DMS 273 treated with DMSO at 0.1 percent for 48 hours (cell line): Measurements from ENCODE around the gene PLD3.

Source experiments
- DNase-seq: peaks from one replicate; lab custom pipeline; 2025; lab: John Stamatoyannopoulos, UW

Gene PLD3, protein sequence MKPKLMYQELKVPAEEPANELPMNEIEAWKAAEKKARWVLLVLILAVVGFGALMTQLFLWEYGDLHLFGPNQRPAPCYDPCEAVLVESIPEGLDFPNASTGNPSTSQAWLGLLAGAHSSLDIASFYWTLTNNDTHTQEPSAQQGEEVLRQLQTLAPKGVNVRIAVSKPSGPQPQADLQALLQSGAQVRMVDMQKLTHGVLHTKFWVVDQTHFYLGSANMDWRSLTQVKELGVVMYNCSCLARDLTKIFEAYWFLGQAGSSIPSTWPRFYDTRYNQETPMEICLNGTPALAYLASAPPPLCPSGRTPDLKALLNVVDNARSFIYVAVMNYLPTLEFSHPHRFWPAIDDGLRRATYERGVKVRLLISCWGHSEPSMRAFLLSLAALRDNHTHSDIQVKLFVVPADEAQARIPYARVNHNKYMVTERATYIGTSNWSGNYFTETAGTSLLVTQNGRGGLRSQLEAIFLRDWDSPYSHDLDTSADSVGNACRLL

DNA sequence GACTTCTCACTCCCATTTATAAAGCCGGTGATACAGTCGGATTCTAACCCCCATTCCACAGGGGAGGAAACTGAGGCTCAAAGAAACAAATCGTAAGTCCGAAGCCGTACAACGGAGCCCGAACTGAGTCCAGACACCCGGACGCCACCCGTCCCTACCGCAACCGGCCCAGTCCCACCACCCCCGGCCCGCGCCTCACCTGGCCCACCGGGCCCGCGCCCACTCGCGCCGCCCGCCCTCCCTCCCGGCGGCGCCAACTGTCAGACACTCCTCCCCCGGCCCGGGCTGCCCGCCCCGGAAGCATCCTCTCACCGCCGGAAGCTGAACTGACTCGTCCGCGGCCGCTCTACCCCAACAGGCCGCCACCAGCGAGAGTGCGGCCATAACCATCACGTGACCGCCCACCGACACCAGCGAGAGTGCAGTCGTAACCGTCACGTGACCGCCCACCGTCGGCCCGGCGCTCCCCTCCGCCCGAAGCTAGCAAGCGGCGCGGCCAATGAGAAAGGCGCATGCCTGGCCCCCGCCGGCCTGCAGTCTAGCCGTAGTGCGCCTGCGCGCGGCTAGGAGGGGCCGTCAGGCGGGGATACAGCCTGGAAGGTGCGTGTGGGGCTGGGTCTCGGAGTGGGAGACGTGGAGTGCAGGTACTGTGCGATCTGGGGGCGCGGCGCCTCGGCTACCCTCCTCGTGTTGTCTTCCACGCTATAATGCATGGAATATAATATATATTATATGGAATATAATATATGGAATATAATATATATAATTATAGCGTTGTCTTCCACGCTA, at the start of gene PLD3, which contains the start of gene C19orf47:
Gene PLD3 (plus strand): TSS at position 571 of the 789 bp plus-strand sequence. CDS start 17,789 bp downstream, outside the sequence.
Gene C19orf47 (minus strand): TSS at position 273 of the 789 bp plus-strand sequence. CDS start 6,540 bp downstream, outside the sequence.
- DNase-seq = peak; percentile 97

DNA sequence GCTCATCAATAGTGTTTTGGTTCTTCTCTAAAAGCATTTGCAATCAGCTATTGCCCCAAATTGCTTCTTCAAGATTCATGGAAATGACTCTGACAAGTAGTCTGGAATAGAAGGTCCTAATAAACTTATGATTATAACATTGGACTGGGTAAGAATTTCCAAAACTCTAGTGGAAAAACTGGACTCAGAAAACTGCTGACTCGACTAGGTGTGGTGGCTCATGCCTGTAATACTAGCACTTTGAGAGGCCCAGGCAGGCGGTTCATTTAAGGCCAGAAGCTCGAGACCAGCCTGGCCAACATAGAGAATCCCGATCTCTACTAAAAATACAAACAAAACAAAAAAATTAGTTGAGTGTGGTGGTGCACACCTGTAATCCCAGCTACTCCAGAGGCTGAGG, 47.8 kb upstream of the PLD3 start:
- no peak for DNase-seq

DNA sequence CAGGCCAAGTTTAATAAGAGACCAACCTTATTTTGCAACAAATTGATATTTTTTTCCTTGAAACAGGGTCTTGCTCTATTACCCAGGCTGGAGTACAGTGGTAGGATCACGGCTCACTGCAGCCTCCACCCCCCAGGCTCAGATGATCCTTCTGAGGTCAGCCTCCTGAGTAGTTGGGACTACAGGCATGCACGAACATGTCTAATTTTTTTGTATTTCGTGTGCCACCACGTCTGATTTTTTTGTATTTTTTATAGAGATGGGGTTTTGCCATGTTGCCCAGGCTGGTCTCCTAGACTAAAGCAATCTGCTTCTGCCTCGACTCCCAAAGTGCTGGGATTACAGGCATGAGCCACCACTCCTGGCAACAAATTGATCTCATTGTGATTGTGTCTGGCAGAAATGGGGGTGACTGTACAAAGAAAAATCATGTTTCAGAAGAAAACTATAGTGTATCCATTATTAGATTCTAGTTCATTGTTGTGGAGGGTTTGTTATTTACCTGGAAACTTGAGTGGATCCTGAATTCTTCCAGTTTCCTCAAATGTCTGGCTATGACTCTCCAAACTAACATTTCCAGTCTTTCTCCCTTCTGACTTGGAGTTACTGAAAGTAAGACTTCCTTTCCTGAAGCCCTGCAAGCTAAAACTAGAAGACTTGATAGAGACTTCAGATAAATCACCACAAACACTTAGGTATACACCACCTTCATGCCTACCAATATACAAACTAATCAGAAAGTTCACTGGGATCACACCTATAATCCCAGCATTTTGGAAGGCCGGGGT, 46.1 kb upstream of the PLD3 start:
- no peak for DNase-seq

DNA sequence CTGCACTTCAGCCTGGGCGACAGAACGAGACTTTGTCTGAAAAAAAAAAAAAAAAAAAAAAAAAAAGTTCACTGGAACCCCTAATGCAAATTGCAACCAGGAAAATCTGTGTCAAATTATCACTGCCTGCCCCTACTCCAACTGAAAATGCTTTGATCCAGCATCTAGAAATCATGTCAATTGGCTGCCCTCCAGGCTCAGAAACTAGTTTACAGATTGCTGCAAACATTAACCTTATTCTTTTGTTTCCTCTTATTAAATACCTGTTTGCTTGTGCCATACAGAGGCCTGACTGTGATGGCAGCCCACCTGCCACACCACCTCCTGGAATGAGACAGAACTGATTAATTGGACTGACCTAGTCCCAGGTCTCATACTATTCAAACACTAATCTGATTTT, 44.7 kb upstream of the PLD3 start:
- DNase-seq = no peak

DNA sequence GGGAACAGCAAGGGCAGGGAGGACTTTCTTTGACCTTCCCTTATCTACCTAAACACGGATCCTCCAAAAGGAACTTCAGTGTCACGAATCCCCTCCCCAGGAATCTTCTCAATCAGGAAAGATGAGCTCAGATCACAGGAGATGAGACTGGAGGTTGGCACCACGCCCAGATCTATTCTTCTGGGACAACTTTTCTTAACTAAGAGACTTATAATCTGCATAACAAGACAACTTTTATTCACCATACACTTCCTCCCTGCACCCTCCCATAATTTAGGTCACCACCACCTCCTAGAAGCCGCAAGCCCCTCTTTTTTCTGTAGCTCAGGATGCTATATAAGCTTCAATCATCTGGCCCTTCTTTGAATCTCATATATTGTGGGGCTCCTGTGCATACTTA, 44.2 kb upstream of the PLD3 start:
- DNase-seq = no peak

DNA sequence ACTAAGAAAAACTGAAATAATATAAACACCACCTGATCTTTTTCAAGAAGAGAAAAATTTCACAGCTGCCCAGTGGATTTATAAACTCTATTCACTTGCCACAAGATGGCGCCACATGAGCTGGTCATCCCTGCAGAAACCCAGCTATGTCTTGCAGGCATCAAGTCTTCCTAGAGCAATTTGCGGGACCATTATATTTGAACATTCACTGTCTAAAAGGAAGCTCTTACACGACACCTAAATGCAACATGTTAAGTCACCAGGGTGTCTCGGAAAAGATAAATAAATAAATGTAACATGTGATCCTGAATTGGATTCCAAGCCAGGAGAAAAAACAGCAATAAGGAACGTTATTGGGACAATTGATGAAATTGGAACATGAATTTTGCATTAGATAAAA, 43.1 kb upstream of the PLD3 start:
- peak; percentile 58 for DNase-seq

DNA sequence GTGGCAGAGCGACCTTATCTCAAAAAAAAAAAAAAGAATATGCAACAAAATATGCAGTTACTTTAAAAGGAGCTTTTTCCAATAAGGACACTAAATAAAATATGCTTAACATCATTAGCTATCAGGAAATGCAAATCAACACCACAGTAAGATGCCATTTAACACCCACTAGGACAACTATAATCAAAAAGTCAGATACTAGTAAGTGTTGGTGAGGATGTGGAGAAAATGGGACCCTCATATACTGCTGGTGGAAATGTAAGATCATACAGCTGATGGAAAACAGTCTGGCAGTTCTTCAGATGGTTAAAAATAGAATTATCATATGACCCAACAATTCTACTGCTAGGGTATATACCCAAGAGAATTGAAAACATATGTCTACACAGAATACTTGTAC, 38.8 kb upstream of the PLD3 start:
- DNase-seq = no peak

DNA sequence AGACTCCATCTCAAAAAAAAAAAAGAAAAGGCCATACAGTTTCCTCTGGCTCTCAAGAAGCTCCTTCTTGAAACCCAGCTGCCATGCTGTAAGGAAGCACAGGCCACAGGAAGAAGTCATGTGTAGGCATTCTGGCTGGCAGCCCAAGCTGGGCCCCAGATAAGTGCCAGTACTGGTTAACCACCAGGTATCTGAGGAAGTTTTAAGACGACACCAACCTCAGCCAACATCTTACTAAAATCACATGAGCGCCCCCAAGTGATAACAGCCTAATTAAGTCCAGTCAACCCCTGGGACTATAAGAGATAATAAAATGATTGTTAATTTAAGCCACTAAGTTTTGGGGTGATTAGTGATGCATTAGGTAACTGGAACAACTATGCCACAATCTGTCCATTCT, 36.0 kb upstream of the PLD3 start:
- DNase-seq = no peak

DNA sequence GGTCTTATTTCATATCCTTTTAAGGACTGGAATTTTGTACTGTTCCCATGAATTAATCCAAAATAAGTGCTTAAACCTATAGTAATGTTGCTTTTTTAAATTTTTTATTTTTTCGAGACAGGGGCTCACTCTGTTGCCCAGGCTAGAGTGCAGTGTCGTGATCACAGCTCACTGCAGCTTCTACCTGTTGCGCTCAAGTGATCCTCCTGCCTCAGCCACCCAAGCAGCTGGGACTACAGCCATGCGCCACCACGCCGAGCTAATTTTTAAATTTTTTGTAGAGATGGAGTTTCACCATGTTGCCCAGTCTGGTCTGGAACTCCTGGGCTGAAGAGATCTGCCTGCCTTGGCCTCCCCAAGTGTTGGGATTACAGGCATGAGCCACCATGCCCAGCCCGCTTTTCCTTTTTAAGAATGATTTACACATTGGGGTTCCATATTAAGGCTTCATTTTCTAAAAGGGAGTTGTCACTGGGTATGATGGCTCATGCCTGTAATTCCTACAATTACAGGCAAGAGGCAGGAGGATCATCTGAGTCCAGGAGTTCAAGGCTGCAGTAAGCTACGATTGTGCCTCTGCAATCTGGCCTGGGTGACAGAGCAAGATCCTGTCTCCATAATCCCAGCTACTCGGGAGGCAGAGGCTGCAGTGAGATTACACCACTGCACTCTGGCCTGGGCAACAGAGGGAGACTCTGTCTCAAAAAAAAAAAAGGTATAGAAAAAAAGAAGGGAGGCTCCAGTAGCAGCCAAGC, 35.1 kb upstream of the PLD3 start:
- DNase-seq = no peak

DNA sequence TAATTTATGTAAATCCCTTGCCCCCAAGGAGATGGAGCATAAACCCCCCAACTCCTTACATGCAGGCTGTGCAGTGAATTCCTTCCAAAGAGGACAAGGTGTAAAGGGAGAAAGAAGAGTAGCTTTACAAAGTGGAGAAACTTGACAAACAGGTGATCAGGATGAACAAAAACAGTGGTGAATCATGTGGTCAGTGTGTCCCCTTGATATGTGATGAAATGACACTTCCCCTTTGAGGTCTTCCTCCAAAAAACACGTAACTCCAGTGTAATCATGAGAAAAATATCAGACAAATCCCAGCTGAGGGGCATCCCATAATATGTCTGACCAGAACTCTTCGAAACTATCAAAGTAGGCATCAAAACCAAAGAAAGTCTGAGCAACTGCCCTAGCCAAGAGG, 33.8 kb upstream of the PLD3 start:
- DNase-seq = no peak

DNA sequence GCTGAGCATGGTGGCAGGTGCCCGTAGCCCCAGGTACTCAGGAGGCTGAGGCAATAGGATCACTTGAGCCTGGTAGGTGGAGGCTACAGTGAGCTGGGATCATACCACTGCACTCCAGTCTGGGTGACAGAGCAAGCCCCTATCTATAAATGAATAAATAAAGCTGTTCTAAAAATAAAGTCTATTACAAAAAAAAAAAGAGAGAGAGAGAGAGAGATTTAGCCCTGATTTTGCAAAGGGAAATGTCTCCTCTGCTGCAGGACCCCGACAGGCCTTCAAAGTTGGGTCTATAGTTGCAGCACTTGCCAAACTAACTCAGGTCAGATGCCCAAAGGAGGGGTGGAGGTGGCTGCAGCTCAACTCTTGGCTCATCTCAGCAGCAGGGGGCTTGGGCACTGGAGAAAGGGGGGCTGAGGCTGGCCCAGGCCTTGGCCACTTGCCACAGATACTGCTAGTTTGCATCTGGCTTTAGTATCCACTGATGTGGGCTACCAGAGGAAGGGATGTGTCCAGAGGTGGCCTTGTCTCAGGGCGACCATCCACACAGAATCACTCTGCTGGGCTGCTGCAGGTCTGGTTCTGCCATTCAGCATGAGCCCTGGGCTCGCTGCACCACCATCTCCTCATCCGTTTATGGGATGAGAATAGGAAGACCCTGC, 32.6 kb upstream of the PLD3 start:
- no peak for DNase-seq

DNA sequence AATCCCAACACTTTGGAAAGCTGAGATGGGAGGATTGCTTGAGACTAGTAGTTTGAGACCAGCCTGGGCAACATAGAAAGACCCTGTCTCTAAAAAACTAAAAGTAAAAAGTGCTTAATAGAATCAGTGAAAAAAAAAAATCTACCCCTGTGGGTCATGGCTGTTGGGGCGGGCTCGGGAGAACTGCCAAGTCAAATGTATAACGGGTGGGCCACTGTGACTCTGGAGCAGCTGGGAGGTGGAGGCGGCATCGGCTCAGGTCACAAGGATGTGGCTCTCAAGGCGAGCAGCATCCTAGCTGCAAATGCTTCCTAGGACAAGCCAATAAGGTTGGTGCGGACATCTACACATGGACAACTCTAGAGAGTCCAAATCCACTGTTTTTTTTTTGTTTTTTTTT, 31.2 kb upstream of the PLD3 start:
- DNase-seq = no peak

DNA sequence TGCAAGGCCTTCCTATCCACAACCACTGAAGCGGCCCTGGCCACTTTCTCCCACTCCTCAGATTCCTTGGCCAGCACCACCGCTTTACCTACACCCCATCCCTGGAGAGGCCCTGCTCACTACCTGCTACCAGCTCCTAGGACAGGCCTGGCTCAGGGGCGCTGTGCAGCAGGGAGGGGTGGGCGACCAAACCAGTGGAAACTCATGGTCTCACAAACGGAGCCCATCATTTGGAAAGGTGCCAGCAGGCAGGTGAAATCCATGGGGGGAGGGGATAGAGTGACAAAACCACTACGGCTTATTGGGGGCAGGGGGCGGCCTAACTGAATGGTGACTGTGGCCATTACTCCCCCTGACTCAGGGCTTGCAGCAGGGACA, 27.9 kb upstream of the PLD3 start:
- no peak for DNase-seq

DNA sequence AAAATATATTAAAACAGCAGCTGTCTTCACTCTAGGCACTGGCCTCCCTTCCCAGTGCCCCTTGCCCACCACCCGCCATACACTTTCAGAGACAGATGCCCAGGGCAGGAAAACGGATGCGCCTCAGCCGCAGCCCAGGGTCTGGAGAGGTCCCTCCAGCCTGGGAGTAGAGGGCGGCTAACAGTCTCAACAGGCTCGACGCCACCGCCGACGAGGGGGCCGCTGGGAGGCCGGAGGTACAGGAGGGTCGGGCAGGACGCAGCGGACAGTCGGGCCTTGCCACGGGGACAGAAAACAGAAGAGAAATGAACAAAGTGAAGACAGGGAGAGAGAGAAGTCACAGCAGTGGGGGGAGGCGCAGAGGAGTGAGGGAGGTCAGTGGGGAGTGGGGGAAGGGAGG, 27.4 kb upstream of the PLD3 start:
- DNase-seq = no peak

DNA sequence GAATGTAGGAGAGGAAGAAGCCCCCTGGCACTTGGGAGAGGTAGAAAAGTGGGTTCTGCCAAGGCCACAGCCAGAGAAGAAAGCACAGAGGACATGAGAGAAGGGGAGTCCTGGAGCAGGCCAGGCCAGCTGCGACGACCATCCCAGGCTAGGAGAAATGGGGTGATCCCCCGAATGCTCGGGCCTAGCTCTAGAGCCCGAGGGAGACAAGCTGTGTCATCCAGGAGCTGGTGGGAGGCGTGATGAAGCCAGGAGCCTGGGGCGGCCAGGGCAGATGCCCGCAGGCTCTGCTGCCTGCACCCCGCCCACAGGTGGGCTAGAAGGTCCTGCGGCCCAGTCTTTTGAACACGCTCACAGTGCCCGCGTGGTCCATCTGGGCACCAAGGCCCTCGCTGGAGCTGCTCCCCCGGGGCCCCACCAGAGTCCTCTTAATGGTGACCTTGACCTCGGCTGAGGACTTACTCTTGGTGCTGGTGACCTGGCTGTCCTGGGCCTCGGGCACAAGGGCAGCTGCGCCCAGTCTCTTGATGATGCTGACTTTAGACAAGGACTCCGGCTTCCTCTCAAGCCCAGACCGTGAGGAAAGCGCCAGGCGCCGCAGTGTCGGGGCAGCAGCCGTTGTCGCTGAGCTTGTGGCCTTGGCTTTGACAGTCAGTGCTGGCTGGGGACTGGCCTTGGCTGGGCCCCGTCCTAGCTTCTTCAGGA, 26.8 kb upstream of the PLD3 start:
- DNase-seq = no peak

DNA sequence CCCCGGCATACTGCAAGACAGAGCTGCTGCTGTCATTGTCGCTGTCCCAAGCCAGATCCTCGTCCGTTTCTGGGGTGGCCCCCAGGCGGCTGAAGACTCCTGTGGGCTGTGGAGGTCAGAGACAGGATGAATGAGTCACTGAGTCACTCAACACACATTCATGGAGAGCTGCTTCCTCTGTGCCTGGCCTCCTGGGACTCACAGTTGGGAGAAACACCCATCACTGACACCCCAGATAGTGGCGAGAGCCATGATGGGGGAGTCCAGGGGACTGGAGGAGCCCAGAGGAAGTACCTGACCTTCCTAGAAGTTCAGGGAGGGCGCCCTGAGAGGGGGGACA, 26.3 kb upstream of the PLD3 start:
- DNase-seq = no peak

DNA sequence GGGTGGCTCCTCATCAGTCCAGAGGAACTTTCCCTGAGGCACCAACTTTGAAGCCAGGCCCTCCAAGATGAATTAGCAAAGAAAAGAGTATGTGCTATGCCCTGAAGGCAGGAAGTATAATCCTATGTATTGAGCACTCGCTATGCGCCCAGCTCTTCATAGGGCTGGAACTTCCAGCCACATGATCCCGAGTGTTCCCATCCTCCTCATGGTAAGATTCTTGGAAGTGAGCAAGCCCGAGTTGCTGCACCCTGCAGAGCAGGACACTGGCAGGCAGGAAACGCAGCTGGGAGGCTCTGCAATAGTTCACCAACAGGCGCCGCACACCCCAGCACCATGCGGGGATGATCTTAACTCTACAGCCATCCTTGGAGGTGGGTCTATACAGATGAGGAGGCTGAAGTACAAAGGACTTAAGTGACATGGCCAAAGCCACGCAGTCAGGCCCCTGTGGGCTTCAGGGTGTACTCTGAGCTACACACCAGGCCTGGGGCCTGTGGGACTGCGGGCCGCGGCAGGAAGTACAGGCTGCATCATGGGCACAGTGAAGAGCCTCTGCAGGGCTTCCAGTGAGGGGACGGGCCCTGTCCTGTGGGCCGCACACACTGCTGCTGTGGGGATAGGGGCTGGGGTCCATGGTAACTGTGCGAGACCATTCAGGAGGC, 25.4 kb upstream of the PLD3 start:
- no peak for DNase-seq

DNA sequence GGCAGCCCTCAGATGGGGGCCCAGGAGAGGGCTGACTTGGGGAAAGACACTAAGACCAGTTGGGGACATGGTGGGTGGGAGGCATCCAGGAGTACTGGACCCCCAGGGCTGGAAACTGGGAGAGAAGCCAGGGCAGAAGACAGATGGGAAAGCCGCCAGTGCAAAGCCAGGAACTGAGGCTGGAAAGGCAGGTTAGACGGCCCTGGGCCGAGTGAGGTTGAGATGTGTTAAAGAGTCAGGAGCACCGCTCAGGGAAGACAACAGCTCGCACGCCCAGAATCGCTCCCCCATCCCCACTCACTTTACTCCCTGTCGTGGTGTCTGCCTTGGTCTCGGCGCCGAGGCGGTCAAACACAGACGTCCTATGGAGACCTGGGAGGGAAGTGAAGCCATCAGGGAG, 24.8 kb upstream of the PLD3 start:
- no peak for DNase-seq

DNA sequence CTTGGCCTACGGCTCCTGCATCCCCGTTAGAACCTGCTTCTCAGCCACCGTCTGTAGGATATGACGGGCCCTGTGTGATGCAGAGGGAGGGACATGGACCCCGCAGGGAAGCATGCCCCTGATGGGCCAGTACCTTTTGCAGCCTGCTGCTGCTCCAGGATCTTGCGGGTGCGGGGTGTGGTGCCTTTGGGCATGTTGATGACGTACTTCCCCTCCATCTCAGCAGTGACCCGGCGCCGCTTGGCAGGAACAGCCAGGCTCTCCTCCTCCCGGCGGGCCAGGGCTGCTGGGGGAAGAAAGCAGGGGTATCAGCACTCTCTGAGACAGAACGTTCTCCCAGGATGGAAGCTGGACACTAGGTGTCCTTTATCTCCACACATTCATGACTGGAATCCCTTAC, 22.3 kb upstream of the PLD3 start:
- DNase-seq = no peak

DNA sequence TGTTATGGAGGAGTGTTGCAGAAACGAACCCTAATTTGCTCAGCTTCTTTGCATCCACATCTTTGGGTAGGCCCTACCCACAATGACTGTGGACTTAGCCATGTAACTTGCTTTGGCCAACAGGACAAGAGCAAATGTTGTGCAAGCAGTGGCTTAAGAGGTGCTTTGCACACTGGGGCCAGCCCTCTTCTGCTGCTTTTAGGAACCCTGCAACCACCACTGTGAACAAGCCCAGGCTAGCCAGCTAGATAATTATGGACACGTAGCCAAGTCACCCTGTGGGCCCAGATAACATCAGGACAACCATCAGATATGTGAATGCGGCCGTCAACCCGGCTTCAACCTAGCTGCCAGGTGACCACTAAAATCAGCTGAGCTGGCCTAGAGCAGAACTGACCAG, 17.4 kb upstream of the PLD3 start:
- DNase-seq = no peak
